Stimulated activated naive CD8-positive, alpha-beta T cell treated with anti-CD3 and anti-CD28 coated beads, Interleukin-15, Interleukin-2, amounts not matched to agents 100 ng/mL and 50 ng/mL, for 24 hours (primary cell): Measurements from ENCODE around the gene CACNA1E.
"Not testable (repeated sequence)": the region's sequence is repeated elsewhere in the genome, so short reads cannot be mapped to it uniquely, and the experiment has no call there.

Experiments used
- H3K27ac Mint-ChIP-seq: one replicate; pipeline ENCODE4 v1.8.0; 2021; ENCODE audit warnings: mild to moderate bottlenecking, mixed read lengths
- H3K27me3 Mint-ChIP-seq: one replicate; pipeline ENCODE4 v1.8.0; 2021; ENCODE audit warnings: mixed read lengths
- H3K36me3 Mint-ChIP-seq: one replicate; pipeline ENCODE4 v1.8.0; 2021; ENCODE audit warnings: low read depth, mixed read lengths
- H3K4me1 Mint-ChIP-seq: one replicate; pipeline ENCODE4 v1.8.0; 2021; ENCODE audit warnings: low read depth, mixed read lengths
- H3K4me3 Mint-ChIP-seq: one replicate; pipeline ENCODE4 v1.8.0; 2021; ENCODE audit warnings: mild to moderate bottlenecking, mixed read lengths
- H3K9me3 Mint-ChIP-seq: one replicate; pipeline ENCODE4 v1.8.0; 2021; ENCODE audit warnings: mixed read lengths

CACNA1E gene

GRCh38 chr1:181849071-181849470, 365.8 kb downstream of the CACNA1E start:
- Mint-ChIP-seq H3K9me3 (no peaks in the 10 kb centered on the region), H3K4me3 (no peak overlapping the region), H3K27ac (no peak overlapping the region), H3K27me3 (peaks cover 16% of the 10 kb centered on the region), H3K4me1 (no peaks in the 10 kb centered on the region), H3K36me3 (no peaks in the 10 kb centered on the region)

GRCh38 chr1:181854212-181854611, 370.9 kb downstream of the CACNA1E start:
- H3K36me3 Mint-ChIP-seq, H3K9me3 Mint-ChIP-seq, H3K27ac Mint-ChIP-seq, H3K4me1 Mint-ChIP-seq, H3K4me3 Mint-ChIP-seq: not testable (repeated sequence)
- H3K27me3 Mint-ChIP-seq: peaks cover 14% of the 10 kb centered on the region

- Mint-ChIP-seq H3K27ac (no peak overlapping the region), H3K4me3 (no peak overlapping the region), H3K36me3 (no peaks in the 10 kb centered on the region), H3K4me1 (no peaks in the 10 kb centered on the region), H3K9me3 (no peaks in the 10 kb centered on the region), H3K27me3 (peaks cover 14% of the 10 kb centered on the region)
Observed at GRCh38 chr1:181855380-181855779, 372.1 kb downstream of the CACNA1E start.
